Liver (tissue), 10 donors: ENCODE data around the gene CENPL. TPM values are rescaled to one million over a fixed set of nuclear protein-coding genes. Genes with fewer than 3 reads are reported as not detected.

Experiments
- DNase-seq: peaks from one replicate; pipeline ENCODE4 v3.0.0-alpha.2; 2017; ENCODE audit warnings: low spot score
- H3K27ac ChIP-seq, 2 donors: one replicate each; pipeline ENCODE4 v1.7.0; 2013; ENCODE audit warnings: inconsistent platforms in 2 of 2, low read length in 2 of 2, control low read depth in 1 of 2, low read depth in 1 of 2, mild to moderate bottlenecking in 1 of 2
- H3K27me3 ChIP-seq, 4 donors: one replicate each; pipeline versions ENCODE4 v1.6.1 to v1.7.0; 2013; ENCODE audit warnings: low read length in 3 of 4, inconsistent platforms in 1 of 4, mild to moderate bottlenecking in 1 of 4, moderate library complexity in 1 of 4; ENCODE audit not compliant: control insufficient read depth in 4 of 4, insufficient read depth in 4 of 4
- H3K36me3 ChIP-seq, 4 donors: one replicate each; pipeline versions ENCODE4 v1.6.1 to v1.7.0; 2013; ENCODE audit warnings: low read length in 3 of 4, mild to moderate bottlenecking in 3 of 4, low read depth in 1 of 4, moderate library complexity in 1 of 4; ENCODE audit not compliant: control insufficient read depth in 4 of 4, insufficient read depth in 3 of 4
- H3K4me1 ChIP-seq, 4 donors: one replicate each; pipeline versions ENCODE4 v1.6.1 to v1.7.0; 2013; ENCODE audit warnings: low read length in 3 of 4, mild to moderate bottlenecking in 3 of 4, moderate library complexity in 1 of 4; ENCODE audit not compliant: control insufficient read depth in 4 of 4, insufficient read depth in 4 of 4
- H3K4me3 ChIP-seq, 3 donors: one replicate each; pipeline versions ENCODE4 v1.6.1 to v1.7.0; 2013; ENCODE audit warnings: low read length in 3 of 3, control low read depth in 1 of 3, low read depth in 1 of 3, mild to moderate bottlenecking in 1 of 3
- H3K9ac ChIP-seq, 2 donors: one replicate each; pipeline ENCODE4 v1.7.0; 2013; ENCODE audit warnings: low read length in 2 of 2, mild to moderate bottlenecking in 2 of 2, moderate library complexity in 2 of 2, control low read depth in 1 of 2, low read depth in 1 of 2
- H3K9me3 ChIP-seq, 4 donors: one replicate each; pipeline versions ENCODE4 v1.6.1 to v1.7.0; 2013; ENCODE audit warnings: low read length in 3 of 4; ENCODE audit not compliant: control insufficient read depth in 4 of 4
- EGR1 ChIP-seq, 2 donors: IDR thresholded peaks; 2 replicates each; pipeline ENCODE4 v1.6.1; 2016 to 2018; ENCODE audit warnings: antibody characterized with exemption in 2 of 2, low read depth in 2 of 2
- FOXA2 ChIP-seq: IDR thresholded peaks from 2 replicates; pipeline ENCODE4 v1.6.1; 2016; ENCODE audit warnings: antibody characterized with exemption
- HNF4A ChIP-seq, 2 donors: conservative IDR thresholded peaks; 2 replicates each; pipeline ENCODE4 v1.6.1; 2016; ENCODE audit warnings: antibody characterized with exemption in 2 of 2, mild to moderate bottlenecking in 2 of 2
- JUND ChIP-seq, 2 donors: IDR thresholded peaks; 2 replicates each; pipeline ENCODE4 v1.6.1; 2016; ENCODE audit warnings: antibody characterized with exemption in 2 of 2
- MAX ChIP-seq: IDR thresholded peaks from 2 replicates; pipeline ENCODE4 v1.6.1; 2016; ENCODE audit warnings: antibody characterized with exemption
- RAD21 ChIP-seq, 2 donors: IDR thresholded peaks; 2 replicates each; pipeline ENCODE4 v1.6.1; 2016; ENCODE audit warnings: antibody characterized with exemption in 2 of 2, mild to moderate bottlenecking in 2 of 2
- REST ChIP-seq: IDR thresholded peaks from 2 replicates; pipeline ENCODE4 v1.6.1; 2016; ENCODE audit warnings: antibody characterized with exemption, mild to moderate bottlenecking
- RXRA ChIP-seq, 2 donors: IDR thresholded peaks; 2 replicates each; pipeline ENCODE4 v1.6.1; 2017 to 2018; ENCODE audit warnings: antibody characterized with exemption in 2 of 2, mild to moderate bottlenecking in 1 of 2
- SP1 ChIP-seq: IDR thresholded peaks from 2 replicates; pipeline ENCODE4 v1.6.1; 2018; ENCODE audit warnings: antibody characterized with exemption, mild to moderate bottlenecking
- YY1 ChIP-seq: IDR thresholded peaks from 2 replicates; pipeline ENCODE4 v1.6.1; 2016; ENCODE audit warnings: antibody characterized with exemption, mild to moderate bottlenecking
- ZBTB33 ChIP-seq: IDR thresholded peaks from 2 replicates; pipeline ENCODE4 v1.6.1; 2016; ENCODE audit warnings: antibody characterized with exemption
- polyA plus RNA-seq, 2 donors: library from polyadenylated mRNA; stranded (reverse) in 1 of 2; unstranded in 1 of 2; fragments of 200-250 nt in 1 of 2; fragments of >200 nt in 1 of 2; fragmentation: Nextera tagmentation in 1 of 2; extraction: Ambion mirVana in 1 of 2; gene quantifications; one replicate each; pipeline versions ENCODE4 v1.2.1 to v1.2.3, GENCODE V29; 2013 to 2015
- small RNA-seq: library from RNA; depleted of rRNA; stranded (forward); fragments of <200 nt; gene quantifications from one replicate; pipeline ENCODE3, GENCODE V24; 2014
- total RNA-seq, 2 donors: library from RNA; depleted of rRNA; stranded (reverse); fragments of >200 nt; gene quantifications; one replicate each; pipeline ENCODE4 v1.2.3, GENCODE V29; 2014
- donor health status: healthy.
- donor health status: healthy.
- donor health status: healthy.
- donor health status: healthy.
- donor health status: healthy.

CENPL gene
- total and polyA plus RNA-seq, 4 donors, result 0.61 to 19.1 (median 1.2) TPM

GRCh38 chr1:173757666-173758065, 67.0 kb downstream of the CENPL start (continued):
- TF ChIP-seq REST (no peak), FOXA2 (no peak), ZBTB33 (no peak), EGR1 (IDR thresholded peaks at IDR 0.05; ENCODE audit: low read depth in 2 of 2) (no peak), SP1 (no peak)

- Histone ChIP-seq H3K4me1 (peaks cover 6 to 13% (median 7%) of the 10 kb centered on the region in 4 donors), H3K36me3 (peaks cover 8 to 44% (median 31%) of the 10 kb centered on the region in 4 donors), H3K9me3 (no peaks in the 10 kb centered on the region), H3K27ac (peak overlapping the region; percentile 46 to 57), H3K9ac (peak overlapping the region in 1 of 2 donors; percentile 10), H3K27me3 (no peaks in the 10 kb centered on the region), H3K4me3 (peak overlapping the region in 2 of 3 donors; percentile 25 to 27)
- TF ChIP-seq MAX, result no peak
- TF ChIP-seq SP1, result peak; percentile 49
- peak; percentile 11 to 14 for TF ChIP-seq RAD21 (IDR thresholded peaks at IDR 0.05)
- TF ChIP-seq YY1, result peak; percentile 14
- TF ChIP-seq JUND (IDR thresholded peaks at IDR 0.05), result no peak
- TF ChIP-seq HNF4A (conservative IDR thresholded peaks at IDR 0.05), result peak; percentile 71 to 77
- TF ChIP-seq EGR1 (IDR thresholded peaks at IDR 0.05; ENCODE audit: low read depth in 2 of 2), result no peak
- peak; percentile 40 to 52 for TF ChIP-seq RXRA (IDR thresholded peaks at IDR 0.05)
- no peak for DNase-seq
These were observed 70.9 kb downstream of the CENPL start for GRCh38 chr1:173753830-173754229.

Small RNA genes within 50 kb of the gene (small RNA-seq; reads per million reads assigned to genes)
- not detected for gene RF00019

Other genes with a start within 250 kb of the CENPL start
- gene SLC9C2, start 221.8 kb downstream of the CENPL start, total RNA-seq, result not detected
- not detected for gene SLC9C2, start 221.8 kb downstream of the CENPL start, polyA plus RNA-seq
- gene TEX50, start 189.5 kb downstream of the CENPL start, total RNA-seq, result not detected
- not detected for gene TEX50, start 189.5 kb downstream of the CENPL start, polyA plus RNA-seq
- gene ANKRD45, start 155.0 kb downstream of the CENPL start, total RNA-seq, result not detected
- gene ANKRD45, start 155.0 kb downstream of the CENPL start, polyA plus RNA-seq, result not detected
- 10 to 100 TPM; 11.1 to 25.9 TPM for gene KLHL20, start 109.9 kb downstream of the CENPL start, total RNA-seq
- gene KLHL20, start 109.9 kb downstream of the CENPL start, polyA plus RNA-seq, result 1 to 10 TPM; 5.2 to 8.0 TPM
- gene DARS2, start 210 bp downstream of the CENPL start, total RNA-seq, result 10 to 100 TPM in 1 of 2 donors, 1 to 10 TPM in 1; 9.7 to 13.0 TPM
- gene DARS2, start 210 bp downstream of the CENPL start, polyA plus RNA-seq, result 10 to 100 TPM in 1 of 2 donors, 1 to 10 TPM in 1; 5.0 to 10.5 TPM
- 10 to 100 TPM; 60.2 to 84.8 TPM for gene GAS5, start 43.1 kb upstream of the CENPL start, total RNA-seq
- 10 to 100 TPM; 28.6 to 56.8 TPM for gene GAS5, start 43.1 kb upstream of the CENPL start, polyA plus RNA-seq
- gene ZBTB37, start 43.5 kb upstream of the CENPL start, total RNA-seq, result 1 to 10 TPM; 5.7 to 6.1 TPM
- under 1 TPM; 0.67 to 0.84 TPM for gene ZBTB37, start 43.5 kb upstream of the CENPL start, polyA plus RNA-seq
- gene SERPINC1, start 92.4 kb upstream of the CENPL start, total RNA-seq, result 1,000 to 10,000 TPM in 1 of 2 donors, 100 to 1,000 TPM in 1; 742 to 2,309 TPM
- gene SERPINC1, start 92.4 kb upstream of the CENPL start, polyA plus RNA-seq, result 1,000 to 10,000 TPM; 2,515 to 2,589 TPM
- 10 to 100 TPM; 14.9 to 20.7 TPM for gene RC3H1, start 197.5 kb upstream of the CENPL start, total RNA-seq
- gene RC3H1, start 197.5 kb upstream of the CENPL start, polyA plus RNA-seq, result 1 to 10 TPM; 2.0 to 4.5 TPM